Measurements from ENCODE around the gene BBOX1. TPM values are rescaled to one million over a fixed set of nuclear protein-coding genes. Genes with fewer than 3 reads are reported as not detected.

Gene BBOX1
- total and polyA plus RNA-seq, 2 donors (not counting 3 experiments of a cell fraction or from before 2014, with no cell fraction given) = not detected

DNA sequence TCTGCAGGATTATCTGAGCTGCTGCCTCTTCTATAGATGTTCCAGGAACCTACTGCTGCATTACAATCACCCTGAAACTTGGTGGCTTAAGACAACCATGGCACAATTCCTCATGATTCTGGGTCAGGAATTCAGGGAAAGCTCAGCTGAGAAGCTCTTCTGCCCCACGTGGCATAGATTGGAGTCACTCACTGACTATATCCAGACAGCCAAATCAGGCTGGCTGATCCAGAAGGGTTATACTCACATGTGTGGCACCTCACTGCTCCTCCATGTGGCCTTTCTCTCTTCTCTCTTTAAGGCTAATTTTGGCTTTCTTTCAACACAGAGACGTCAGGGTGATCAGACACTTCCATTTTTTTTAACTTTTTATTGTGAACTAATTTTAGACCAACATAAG, 125.5 kb downstream of the BBOX1 start:
- Histone ChIP-seq H2AFZ (ENCODE audit: low read depth, low read length) (no peak overlapping the region), H3K4me2 (ENCODE audit: insufficient read depth, low read length) (no peak overlapping the region), H3K27ac (ENCODE audit: insufficient read depth, low read depth, low read length) (no peak overlapping the region), H3K9ac (replicated peaks; ENCODE audit: extremely low read depth, insufficient read depth, low read length) (no peak overlapping the region), H3K4me1 (ENCODE audit: control insufficient read depth, extremely low read depth, insufficient read depth, low read length) (no peaks in the 10 kb centered on the region), H3K9me3 (replicated peaks; ENCODE audit: control insufficient read depth, insufficient read depth, low read length) (no peaks in the 10 kb centered on the region), H3K79me2 (ENCODE audit: control insufficient read depth, insufficient read depth, low read length) (no peaks in the 10 kb centered on the region), H3K27me3 (ENCODE audit: control insufficient read depth in 2 of 2, insufficient read depth in 2 of 2, low read length in 2 of 2) (peaks cover 0 to 4% of the 10 kb centered on the region in 2 experiments), H3K9me1 (replicated peaks; ENCODE audit: control insufficient read depth, extremely low read depth, insufficient read depth, low read length) (no peaks in the 10 kb centered on the region), H4K20me1 (replicated peaks; ENCODE audit: control insufficient read depth, extremely low read depth, insufficient read depth, low read length) (no peaks in the 10 kb centered on the region), H3K36me3 (ENCODE audit: control insufficient read depth in 2 of 2, extremely low read depth in 1 of 2, insufficient read depth in 2 of 2, low read length in 2 of 2) (no peaks in the 10 kb centered on the region), H3K4me3 (replicated peaks in 1 of 3; ENCODE audit: insufficient read depth in 1 of 3, low read depth in 1 of 3, low read length in 3 of 3) (no peak overlapping the region)
- DNase-seq (ENCODE audit: low read depth, low spot score) = no peak
- no peak for FAIRE-seq
- ChIA-PET POLR2A (no interaction called here), CTCF (interaction anchor here (1.9 kb wide), 1 partner anchor 18 kb away, joined by 8 read pairs; no protein-coding TSS in a partner anchor)
- BruUV-seq (replicated peaks) = no TSS peak
- dilution Hi-C loops (cut with MboI; ENCODE audit: extremely low pct_ligation_motif_present, low sequenced_read_pairs) (no loop called here), intact Hi-C loops (cut with micrococcal nuclease) (no loop called here)
- no peak for TF ChIP-seq GATA2 (IDR thresholded peaks at IDR 0.05; ENCODE audit: insufficient read depth, insufficient read length, low read depth, low read length)

DNA sequence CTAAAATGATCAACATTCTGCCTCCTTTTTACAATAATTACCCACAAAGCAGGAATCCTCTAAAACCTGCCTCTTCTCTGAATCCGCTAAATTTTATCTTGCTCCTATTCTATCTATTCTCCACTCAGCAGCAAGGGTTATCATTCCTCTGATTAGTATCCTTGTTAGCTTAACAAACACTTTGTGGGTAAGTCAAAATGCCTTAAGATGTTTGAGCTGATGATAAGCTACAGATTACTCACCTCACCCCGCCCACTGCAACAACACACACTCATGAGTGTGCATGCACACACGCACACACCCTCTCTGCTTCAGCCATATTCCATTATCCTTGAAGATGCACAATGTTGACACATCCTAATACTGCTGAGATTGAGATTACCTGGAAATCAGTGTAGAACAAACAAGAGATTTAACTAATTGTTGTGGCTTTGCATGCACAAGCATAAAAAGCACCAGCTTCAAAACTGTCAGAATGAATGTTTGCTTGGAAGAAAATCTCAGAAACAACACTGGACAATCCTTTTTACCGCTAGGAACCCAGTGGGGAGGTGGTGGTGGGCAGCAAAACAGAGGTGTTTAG, 130.9 kb downstream of the BBOX1 start:
- intact Hi-C loops (cut with micrococcal nuclease) = no loop called here
- Histone ChIP-seq H3K9me1 (replicated peaks; ENCODE audit: control insufficient read depth, extremely low read depth, insufficient read depth, low read length) (no peaks in the 10 kb centered on the region), H3K9me3 (replicated peaks; ENCODE audit: control insufficient read depth, insufficient read depth, low read length) (no peaks in the 10 kb centered on the region), H3K27me3 (ENCODE audit: control insufficient read depth in 2 of 2, insufficient read depth in 2 of 2, low read length in 2 of 2) (peaks cover 3 to 12% of the 10 kb centered on the region in 2 experiments), H3K79me2 (ENCODE audit: control insufficient read depth, insufficient read depth, low read length) (no peaks in the 10 kb centered on the region), H2AFZ (ENCODE audit: low read depth, low read length) (no peak overlapping the region), H3K36me3 (ENCODE audit: control insufficient read depth in 2 of 2, extremely low read depth in 1 of 2, insufficient read depth in 2 of 2, low read length in 2 of 2) (no peaks in the 10 kb centered on the region), H4K20me1 (replicated peaks; ENCODE audit: control insufficient read depth, extremely low read depth, insufficient read depth, low read length) (no peaks in the 10 kb centered on the region), H3K9ac (replicated peaks; ENCODE audit: extremely low read depth, insufficient read depth, low read length) (no peak overlapping the region), H3K4me3 (replicated peaks in 1 of 3; ENCODE audit: insufficient read depth in 1 of 3, low read depth in 1 of 3, low read length in 3 of 3) (no peak overlapping the region), H3K4me2 (ENCODE audit: insufficient read depth, low read length) (no peak overlapping the region), H3K4me1 (ENCODE audit: control insufficient read depth, extremely low read depth, insufficient read depth, low read length) (no peaks in the 10 kb centered on the region), H3K27ac (ENCODE audit: insufficient read depth, low read depth, low read length) (no peak overlapping the region)
- ChIA-PET CTCF (interaction anchor here (1.0 to 1.2 kb wide), 2 partner anchors 9 to 125 kb away, joined by 4 read pairs; no protein-coding TSS in a partner anchor), POLR2A (no interaction called here)
- dilution Hi-C loops (cut with MboI; ENCODE audit: extremely low pct_ligation_motif_present, low sequenced_read_pairs) = no loop called here
- no TSS peak for BruUV-seq (replicated peaks)
- DNase-seq (ENCODE audit: low read depth, low spot score) (no peak), FAIRE-seq (no peak)
- TF ChIP-seq POLR2A (IDR thresholded peaks at IDR 0.05; ENCODE audit: low read depth, low read length) (no peak), EZH2 (IDR thresholded peaks at IDR 0.05; ENCODE audit: borderline replicate concordance, low read depth, low read length, severe bottlenecking) (no peak), POLR2AphosphoS5 (IDR thresholded peaks at IDR 0.05; ENCODE audit: insufficient read depth, low read depth, low read length) (no peak), FOS (IDR thresholded peaks at IDR 0.05; ENCODE audit: borderline replicate concordance, insufficient read depth, low read length) (no peak), GATA2 (IDR thresholded peaks at IDR 0.05; ENCODE audit: insufficient read depth, insufficient read length, low read depth, low read length) (no peak), JUN (IDR thresholded peaks at IDR 0.05; ENCODE audit: borderline replicate concordance, insufficient read depth, insufficient read length, low read depth) (no peak), MYC (IDR thresholded peaks at IDR 0.05; ENCODE audit: low read depth, low read length) (no peak)
- TF ChIP-seq, protein P1, sequence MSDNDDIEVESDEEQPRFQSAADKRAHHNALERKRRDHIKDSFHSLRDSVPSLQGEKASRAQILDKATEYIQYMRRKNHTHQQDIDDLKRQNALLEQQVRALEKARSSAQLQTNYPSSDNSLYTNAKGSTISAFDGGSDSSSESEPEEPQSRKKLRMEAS (IDR thresholded peaks at IDR 0.05; ENCODE audit: insufficient read depth, insufficient read length) = no peak
- TF ChIP-seq, protein P2, sequence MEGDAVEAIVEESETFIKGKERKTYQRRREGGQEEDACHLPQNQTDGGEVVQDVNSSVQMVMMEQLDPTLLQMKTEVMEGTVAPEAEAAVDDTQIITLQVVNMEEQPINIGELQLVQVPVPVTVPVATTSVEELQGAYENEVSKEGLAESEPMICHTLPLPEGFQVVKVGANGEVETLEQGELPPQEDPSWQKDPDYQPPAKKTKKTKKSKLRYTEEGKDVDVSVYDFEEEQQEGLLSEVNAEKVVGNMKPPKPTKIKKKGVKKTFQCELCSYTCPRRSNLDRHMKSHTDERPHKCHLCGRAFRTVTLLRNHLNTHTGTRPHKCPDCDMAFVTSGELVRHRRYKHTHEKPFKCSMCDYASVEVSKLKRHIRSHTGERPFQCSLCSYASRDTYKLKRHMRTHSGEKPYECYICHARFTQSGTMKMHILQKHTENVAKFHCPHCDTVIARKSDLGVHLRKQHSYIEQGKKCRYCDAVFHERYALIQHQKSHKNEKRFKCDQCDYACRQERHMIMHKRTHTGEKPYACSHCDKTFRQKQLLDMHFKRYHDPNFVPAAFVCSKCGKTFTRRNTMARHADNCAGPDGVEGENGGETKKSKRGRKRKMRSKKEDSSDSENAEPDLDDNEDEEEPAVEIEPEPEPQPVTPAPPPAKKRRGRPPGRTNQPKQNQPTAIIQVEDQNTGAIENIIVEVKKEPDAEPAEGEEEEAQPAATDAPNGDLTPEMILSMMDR (IDR thresholded peaks at IDR 0.05; ENCODE audit: extremely low read depth in 1 of 2, insufficient read depth in 1 of 2, low read depth in 1 of 2, low read length in 2 of 2) = no peak
